Fibroblast of mammary gland (primary cell): ENCODE results near the gene SIVA1.

ENCODE experiments used
- DNase-seq: peaks from one replicate; pipeline ENCODE4 v3.0.0-alpha.2; 2010; ENCODE audit warnings: low read depth
- H3K4me3 ChIP-seq: 2 replicates; pipeline ENCODE4 v1.5.1; 2011; ENCODE audit warnings: low read depth, mild to moderate bottlenecking, low read length, moderate library complexity; ENCODE audit not compliant: control insufficient read depth
- TF ChIP-seq, protein P1 (sequence below): conservative IDR thresholded peaks from 2 replicates; pipeline ENCODE4 v1.5.1; 2011; ENCODE audit warnings: low read depth, low read length, inconsistent platforms; ENCODE audit not compliant: control insufficient read depth, insufficient read depth

Gene SIVA1

DNA sequence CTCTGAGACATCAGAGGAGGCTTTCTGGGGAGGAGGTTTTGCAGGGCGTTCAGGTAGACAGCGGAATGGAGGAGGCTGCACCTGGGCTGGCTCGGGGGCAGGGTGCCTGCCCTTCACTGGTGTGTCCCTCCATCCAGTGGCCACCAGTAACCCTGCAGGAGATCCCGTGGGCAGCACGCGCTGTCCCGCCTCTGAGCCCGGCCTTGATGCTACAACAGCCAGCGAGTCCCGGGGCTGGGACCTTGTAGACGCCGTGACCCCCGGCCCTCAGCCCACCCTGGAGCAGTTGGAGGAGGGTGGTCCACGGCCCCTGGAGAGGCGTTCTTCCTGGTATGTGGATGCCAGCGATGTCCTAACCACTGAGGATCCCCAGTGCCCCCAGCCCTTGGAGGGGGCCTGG, 38.9 kb upstream of the SIVA1 start:
- TF ChIP-seq, protein P1, sequence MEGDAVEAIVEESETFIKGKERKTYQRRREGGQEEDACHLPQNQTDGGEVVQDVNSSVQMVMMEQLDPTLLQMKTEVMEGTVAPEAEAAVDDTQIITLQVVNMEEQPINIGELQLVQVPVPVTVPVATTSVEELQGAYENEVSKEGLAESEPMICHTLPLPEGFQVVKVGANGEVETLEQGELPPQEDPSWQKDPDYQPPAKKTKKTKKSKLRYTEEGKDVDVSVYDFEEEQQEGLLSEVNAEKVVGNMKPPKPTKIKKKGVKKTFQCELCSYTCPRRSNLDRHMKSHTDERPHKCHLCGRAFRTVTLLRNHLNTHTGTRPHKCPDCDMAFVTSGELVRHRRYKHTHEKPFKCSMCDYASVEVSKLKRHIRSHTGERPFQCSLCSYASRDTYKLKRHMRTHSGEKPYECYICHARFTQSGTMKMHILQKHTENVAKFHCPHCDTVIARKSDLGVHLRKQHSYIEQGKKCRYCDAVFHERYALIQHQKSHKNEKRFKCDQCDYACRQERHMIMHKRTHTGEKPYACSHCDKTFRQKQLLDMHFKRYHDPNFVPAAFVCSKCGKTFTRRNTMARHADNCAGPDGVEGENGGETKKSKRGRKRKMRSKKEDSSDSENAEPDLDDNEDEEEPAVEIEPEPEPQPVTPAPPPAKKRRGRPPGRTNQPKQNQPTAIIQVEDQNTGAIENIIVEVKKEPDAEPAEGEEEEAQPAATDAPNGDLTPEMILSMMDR, result no peak
- H3K4me3 ChIP-seq, result no peak overlapping the region
- no peak for DNase-seq

DNA sequence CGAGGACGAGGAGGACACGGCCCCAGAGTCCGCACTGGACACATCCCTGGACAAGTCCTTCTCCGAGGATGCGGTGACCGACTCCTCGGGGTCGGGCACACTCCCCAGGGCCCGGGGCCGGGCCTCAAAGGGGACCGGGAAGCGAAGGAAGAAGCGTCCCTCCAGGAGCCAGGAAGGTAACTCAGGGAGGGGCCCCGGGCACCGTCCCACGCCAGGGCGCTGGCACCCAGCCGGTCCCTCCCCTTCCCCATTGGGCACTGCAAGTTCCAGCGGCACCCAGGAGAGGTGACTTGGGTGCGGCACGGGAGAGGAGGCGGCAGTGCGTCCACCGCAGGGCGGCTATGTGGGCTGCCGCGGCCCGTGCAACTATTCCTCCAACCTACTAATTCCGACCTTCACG, 38.3 kb upstream of the SIVA1 start:
- no peak for DNase-seq
- TF ChIP-seq, protein P1, result no peak
- H3K4me3 ChIP-seq, result no peak overlapping the region

DNA sequence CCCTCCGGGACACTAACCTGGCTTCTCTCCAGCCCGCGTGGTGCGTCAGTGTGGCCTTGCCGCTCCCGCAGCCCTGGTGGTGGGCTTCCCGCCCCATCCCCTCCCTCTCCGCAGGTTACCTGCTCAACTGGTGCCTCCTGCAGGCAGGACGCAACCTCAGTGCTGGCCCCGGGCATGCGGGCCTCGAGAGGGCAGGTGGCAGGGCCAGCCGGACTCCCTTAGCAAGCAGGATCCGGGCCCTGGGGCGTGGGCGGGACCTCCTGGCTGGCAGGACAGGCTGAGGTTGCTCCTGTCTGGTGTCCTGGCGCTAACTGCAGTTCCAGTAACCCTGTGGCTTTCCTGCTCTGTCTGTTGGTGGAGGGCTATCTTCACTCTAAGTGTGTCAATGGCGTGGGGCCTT, 37.5 kb upstream of the SIVA1 start:
- H3K4me3 ChIP-seq, result no peak overlapping the region
- TF ChIP-seq, protein P1, result no peak
- no peak for DNase-seq

DNA sequence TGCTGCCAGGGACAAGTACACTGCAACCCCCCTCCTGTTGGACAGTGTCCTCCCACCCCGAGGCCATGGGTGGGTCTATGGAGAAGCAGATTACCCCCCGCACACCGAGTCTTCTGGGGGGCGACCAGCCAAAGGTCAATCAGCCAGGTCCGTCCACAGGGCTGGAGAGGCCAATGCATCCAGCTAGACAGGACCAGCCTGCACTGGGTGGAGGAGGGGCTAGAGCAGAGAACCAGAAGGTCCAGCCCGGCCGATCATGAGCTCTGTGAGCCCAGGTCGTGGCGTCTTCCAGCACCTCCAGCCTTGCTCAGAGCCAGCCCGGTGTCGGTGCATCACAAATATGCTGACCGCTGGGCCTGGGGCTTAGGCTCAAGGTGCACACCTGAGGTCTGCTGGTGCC, 37.1 kb upstream of the SIVA1 start:
- H3K4me3 ChIP-seq, result no peak overlapping the region
- DNase-seq, result no peak
- TF ChIP-seq, protein P1, result no peak

DNA sequence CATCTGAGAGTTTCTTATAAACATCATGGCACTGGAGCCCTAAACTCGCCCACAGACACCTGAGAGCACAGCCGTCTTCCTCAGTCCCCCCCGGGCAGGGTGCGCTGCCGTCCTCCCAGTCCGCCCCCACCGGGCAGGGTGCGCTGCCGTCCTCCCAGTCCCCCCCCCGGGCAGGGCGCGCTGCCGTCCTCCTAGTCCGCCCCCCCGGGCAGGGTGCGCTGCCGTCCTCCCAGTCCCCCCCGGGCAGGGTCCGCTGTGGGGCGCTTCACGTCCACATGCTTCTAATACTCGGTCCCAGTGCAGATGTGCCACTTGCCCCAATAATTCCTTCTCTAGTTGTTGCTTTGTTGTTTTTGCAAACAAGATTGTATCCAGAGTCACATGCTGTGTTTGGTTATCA, 35.8 kb upstream of the SIVA1 start:
- no peak for DNase-seq
- TF ChIP-seq, protein P1, result no peak
- no peak overlapping the region for H3K4me3 ChIP-seq

DNA sequence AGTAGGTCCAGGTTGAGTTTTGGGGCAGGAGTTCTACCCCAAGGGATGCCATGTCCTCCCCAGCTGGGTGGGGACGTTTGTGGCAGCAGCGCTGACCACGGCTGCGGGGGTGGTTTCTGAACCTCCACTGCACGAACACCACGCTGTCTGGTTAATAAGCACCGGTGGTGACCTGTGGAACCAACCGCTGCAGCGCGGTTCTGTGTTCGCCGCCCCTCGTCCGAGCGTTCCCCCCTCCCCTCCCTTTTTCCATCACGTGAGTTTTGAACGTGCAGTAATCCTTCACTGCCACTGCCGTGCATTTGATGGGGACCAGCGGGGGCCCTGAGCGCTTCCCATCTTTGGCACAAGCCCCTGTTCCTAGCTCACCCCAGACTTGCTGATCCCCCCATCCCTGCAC, 35.3 kb upstream of the SIVA1 start:
- no peak for DNase-seq
- TF ChIP-seq, protein P1, result no peak
- no peak overlapping the region for H3K4me3 ChIP-seq

DNA sequence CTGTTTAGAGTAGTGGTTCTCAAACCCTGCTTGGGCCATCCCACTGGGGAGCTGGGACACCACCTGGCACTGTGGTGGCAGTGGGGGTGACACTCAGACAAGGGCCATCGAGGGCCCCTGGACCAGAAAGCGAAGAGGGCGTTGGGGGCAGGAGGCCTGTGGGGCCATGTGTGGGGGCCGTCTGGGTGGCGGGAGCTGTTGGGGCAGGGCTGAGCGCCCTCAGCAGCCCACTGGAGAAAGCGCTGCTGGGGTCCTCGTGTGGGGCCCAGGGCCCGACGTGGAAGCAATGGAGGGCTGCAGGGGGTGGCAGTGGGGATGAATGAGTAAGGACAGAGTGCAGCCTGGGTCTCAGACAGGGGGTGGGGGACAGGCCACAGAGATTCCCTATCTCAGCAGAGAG, 34.8 kb upstream of the SIVA1 start:
- no peak for DNase-seq
- H3K4me3 ChIP-seq, result no peak overlapping the region
- TF ChIP-seq, protein P1, result no peak
